Measurements from ENCODE around the gene SLC2A8.

SLC2A8 gene

DNA sequence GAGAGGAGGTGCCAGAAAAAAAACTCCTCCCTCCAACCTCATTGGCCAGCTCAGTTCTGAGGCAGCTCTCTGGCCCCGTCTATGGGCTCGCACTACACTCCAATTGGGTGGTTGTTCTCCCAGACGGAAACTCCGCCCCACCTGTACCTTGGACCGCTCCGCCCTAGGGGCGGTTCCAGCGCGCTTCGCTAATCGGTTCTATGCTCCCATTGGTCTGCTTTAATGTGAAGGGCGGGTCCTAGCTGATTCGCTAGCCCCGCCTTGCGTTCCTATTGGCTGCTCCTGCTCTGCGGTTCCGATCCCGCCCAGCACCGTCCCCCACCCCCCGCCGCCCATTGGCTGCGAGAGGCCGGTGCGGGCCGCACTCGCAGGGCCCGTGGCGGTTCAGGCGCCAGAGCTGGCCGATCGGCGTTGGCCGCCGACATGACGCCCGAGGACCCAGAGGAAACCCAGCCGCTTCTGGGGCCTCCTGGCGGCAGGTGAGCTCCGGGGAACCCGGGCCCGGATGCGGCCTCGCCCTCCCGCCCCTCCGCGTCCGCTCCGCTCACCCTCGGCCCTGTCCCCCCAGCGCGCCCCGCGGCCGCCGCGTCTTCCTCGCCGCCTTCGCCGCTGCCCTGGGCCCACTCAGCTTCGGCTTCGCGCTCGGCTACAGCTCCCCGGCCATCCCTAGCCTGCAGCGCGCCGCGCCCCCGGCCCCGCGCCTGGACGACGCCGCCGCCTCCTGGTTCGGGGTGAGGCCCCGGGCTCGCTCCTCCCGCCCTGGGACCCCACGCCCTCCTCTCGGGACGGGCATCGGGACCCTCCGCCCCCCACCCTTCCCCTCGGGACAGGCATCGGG lies at the start of gene SLC2A8:
TSS of gene SLC2A8 (plus strand) at position 362 of the 838 bp plus-strand sequence. CDS start at position 424, 62 bp downstream.
- peak; percentile 99 for DNase-seq

DNA sequence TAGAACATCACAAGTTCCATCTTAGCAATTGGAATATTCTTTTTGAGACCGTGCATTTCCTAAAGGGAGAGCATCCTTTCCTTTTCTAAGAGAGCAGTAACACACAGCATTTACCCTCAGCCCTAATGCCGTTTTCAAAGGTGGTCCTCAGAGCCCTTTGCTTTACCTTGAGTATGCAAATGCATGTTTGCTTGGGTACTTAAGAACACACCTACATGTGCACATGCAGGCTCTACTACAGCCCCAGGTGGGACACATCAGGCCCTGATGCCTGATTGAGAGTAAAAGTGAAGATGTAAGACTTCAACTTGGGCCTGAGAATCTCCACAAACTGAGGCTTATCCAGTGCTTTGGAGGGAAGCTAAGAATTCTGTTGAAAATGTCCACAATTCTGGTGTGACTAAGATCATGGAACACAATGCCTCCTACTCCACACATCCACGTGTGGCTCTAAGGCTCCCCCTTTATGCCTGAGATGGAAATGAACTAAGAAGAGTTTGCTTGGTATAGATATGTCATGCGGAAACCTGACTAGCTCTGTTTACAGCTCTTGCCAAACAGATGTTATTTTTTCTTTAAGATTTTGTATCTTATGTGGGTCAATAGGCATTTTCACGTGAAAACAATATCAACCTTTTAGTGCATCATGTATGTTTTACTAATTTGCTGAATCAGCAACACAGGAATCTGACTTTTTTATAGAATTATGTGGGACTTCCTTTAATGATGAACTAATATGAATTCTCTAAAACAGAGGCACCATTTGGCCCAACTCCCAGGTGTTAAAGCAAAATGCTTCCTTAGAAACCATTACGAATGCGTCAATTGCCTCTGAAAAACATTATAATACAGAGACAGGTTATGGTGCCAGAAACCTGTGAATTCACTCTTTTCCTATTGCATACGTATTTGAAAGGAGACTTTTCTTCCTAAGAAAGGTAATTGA lies 48.9 kb upstream of the SLC2A8 start:
- no peak for DNase-seq

DNA sequence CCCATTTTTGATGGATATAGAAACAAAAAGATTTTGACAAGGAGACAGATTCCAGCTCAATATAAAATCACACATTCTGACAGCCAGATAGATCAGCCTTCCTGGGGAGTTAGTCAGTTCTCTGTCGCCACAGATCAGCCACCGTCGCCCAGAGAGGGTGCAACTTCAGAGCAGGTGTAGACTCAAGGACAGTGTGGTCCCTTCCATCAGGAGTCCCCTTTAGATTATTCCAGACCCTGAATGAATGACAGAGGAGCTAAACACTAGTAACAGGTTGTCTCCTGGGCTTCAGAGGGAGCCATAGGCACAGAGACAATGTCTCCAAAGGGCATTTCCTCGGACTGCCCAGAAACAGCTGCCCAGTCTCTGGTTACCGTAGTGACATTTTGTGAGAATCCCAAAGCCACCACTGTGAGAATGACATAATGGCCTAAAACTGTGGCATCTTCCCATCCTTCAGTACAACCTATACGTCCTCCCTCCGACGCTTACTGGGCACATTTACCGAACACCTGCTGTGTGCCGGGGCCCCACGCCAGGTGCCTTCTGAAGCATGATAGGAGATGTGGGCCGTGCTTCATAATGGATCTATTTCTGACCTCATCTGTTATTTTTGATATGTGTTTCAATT lies 47.4 kb upstream of the SLC2A8 start:
- no peak for DNase-seq

GRCh38 chr9:127351182-127352166 lies 45.5 kb upstream of the SLC2A8 start:
- no peak for DNase-seq

DNA sequence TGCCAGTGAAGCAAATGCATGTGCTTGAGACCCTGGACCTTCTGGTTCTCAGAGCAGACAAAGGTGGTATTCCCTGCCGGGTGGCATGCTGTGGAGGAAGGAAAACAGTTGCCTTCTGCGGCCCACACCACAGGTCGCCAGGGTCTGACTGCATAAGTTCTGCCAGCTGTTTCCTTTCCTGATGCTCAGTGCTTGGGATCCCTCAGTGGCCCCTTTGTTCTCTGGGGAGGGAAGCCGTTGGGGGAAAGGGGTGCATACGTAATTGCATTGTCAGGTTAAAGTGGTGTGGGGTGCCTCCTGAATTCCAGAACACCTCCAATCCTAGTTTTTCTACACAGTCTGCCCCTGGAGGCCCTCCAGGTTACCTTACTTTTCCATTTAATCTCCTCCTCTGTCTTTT lies 43.1 kb upstream of the SLC2A8 start:
- no peak for DNase-seq

DNA sequence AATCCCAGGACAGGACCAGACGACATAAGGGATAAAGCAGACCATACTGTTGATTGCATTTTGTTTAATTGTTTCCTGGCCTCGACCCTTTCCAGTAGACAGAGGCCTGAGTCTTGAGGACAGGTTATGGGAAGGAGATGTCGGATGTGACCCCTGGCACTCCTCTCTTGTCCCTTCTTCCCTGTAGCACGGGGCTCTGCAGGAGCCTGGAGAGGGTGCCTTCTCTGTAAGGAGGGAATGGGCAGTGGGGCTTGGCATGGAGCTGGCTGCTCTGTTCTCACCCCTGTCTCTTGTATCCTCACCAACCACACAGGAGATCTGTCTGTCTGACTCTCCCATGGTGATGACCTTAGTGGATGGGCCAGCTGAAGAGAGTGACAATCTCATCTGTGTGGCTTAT lies 40.1 kb upstream of the SLC2A8 start:
- no peak for DNase-seq

- no peak for DNase-seq
Observed at GRCh38 chr9:127358023-127358535, 38.9 kb upstream of the SLC2A8 start.

GRCh38 chr9:127358770-127359169 lies 38.2 kb upstream of the SLC2A8 start:
- no peak for DNase-seq

DNA sequence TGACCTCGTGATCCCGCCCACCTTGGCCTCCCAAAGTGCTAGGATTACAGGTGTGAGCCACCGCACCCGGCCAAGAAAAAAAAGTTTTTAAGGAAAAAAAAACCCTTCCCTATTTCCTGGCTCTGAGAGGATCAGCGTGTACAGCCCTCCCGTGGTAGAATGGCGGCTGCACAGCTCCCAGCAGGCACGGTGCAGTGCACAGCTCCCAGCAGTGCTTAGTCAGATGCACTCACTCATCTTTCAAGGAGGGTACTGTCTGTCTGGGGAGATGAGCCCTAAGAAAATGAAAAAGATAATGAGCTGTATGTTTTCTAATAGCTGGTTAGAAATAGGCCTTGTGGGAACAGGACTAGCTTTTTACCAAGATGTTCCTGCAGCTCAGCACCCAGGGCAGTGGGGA lies 36.7 kb upstream of the SLC2A8 start:
- DNase-seq: no peak

GRCh38 chr9:127360829-127361228 lies 36.1 kb upstream of the SLC2A8 start:
- no peak for DNase-seq

- no peak for DNase-seq
Observed at GRCh38 chr9:127361561-127361960, 35.4 kb upstream of the SLC2A8 start.

DNA sequence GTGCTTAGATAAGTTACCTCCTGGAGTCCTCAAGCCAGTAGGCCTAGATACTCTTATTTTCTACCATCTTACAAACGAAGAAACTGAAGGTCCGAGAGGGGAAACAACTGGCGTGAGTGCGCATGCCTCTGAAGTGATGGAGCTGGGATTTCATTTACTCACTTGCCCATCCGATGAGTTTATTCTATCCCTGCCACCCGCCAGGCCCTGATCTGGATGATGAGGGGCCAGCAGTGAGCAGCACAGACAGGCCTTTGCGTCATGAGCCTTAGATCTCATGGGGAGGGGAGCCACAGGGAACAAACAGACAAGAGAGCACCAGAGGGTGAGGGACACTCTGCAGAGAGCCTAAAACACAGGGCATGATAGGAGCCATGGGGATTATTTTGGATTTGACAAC lies 34.1 kb upstream of the SLC2A8 start:
- no peak for DNase-seq

- DNase-seq: no peak
Observed at GRCh38 chr9:127365461-127365860, 31.5 kb upstream of the SLC2A8 start.

DNA sequence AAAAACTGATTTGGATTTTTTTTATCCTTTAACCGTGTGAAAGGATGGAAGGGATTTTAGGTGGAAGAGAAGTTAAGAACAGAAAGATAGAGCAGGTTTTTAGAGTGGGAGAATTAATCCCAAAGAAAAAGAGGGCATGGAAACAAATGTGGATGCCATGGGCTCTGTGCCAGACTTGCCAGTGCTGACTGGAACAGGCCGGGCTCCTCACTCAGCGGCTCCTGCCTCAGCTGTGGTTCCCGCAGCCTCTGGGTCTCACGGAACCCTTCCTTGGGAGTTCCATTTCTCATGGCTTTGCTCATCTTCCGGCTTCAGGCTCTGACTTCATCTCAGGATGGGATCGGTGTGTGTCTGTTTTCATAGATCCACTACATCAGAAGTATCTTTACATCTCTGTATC lies 30.4 kb upstream of the SLC2A8 start:
- no peak for DNase-seq

GRCh38 chr9:127368852-127369402 lies 28.0 kb upstream of the SLC2A8 start:
- no peak for DNase-seq

GRCh38 chr9:127369428-127369827 lies 27.5 kb upstream of the SLC2A8 start:
- no peak for DNase-seq

DNA sequence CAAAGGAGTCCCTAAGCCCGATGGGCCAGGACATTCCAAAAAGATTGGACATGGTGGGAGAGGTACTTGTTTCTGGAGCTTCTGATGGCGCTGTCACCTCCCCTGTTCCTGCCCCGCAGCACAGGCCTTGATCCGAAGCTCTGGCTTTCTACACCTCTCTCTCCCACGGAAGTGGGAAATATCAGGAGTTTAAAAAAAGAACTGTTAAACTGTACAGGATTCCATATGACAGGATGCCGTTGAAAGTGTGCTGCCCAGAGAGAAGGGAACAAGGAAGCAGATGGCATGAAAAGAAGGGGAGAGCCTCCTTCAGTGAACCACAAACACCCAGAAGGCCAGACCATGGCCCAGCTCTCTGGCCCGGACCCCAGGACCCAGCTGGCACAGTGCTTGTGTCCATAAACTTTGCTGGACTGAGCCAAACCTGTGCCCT lies 26.8 kb upstream of the SLC2A8 start:
- no peak for DNase-seq

GRCh38 chr9:127370672-127371648 lies 26.0 kb upstream of the SLC2A8 start:
- no peak for DNase-seq

GRCh38 chr9:127380479-127380878 lies 16.5 kb upstream of the SLC2A8 start:
- no peak for DNase-seq

DNA sequence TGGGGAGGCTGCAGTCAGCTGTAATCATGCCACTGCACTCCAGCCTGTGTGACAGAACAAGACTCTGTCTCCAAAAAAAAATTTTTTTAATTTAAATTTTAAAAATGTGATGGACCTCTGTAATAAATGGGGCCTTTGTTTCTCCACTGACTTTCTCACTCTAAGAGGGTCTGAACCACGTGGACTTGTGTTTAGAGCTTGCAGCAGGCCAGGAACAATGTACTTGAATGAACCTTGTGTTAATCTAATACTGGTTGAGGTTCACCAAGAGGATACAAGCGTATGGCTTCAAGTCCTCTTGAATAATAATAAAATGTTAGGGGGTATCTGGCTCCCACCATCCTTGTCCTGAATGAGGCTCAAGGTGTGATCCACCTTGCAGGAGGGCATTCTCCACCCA lies 14.4 kb upstream of the SLC2A8 start:
- DNase-seq: no peak

Data from NCI-H2107 (cell line).